Skin of body (tissue), 2 donors: ENCODE data around the gene RFC2. TPM values are rescaled to one million over a fixed set of nuclear protein-coding genes. Genes with fewer than 3 reads are reported as not detected.
"Not testable (repeated sequence)": the region's sequence is repeated elsewhere in the genome, so short reads cannot be mapped to it uniquely, and the experiment has no call there.

Source experiments
- DNase-seq: peaks from one replicate; lab custom pipeline; 2025; lab: John Stamatoyannopoulos, UW
- total RNA-seq: library from RNA; depleted of rRNA; stranded (reverse); fragments of >200 nt; gene quantifications from one replicate; pipeline ENCODE4 v1.2.3, GENCODE V29; 2014

RFC2 gene
- total RNA-seq, 1 donor from 2014 or later = 17.0 TPM

DNA sequence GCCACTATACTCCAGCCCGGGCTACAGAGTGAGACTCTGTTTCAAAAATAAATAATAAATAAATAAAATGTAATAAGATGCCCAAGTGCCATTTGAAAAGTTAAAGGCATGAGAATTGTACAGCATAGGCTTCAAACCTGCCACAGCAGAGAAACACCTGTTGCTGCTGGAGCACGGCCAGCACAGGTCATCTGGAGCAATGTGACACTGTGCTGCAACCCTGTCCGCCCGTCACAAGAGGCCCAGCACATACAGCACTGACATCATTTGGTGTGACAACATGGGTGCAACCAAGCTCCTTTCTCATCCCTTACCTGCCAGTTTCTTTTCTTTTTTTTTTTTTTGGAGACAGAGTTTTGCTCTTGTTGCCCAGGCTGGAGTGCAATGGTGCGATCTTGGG, 1.3 kb downstream of the RFC2 start:
- no peak for DNase-seq

DNA sequence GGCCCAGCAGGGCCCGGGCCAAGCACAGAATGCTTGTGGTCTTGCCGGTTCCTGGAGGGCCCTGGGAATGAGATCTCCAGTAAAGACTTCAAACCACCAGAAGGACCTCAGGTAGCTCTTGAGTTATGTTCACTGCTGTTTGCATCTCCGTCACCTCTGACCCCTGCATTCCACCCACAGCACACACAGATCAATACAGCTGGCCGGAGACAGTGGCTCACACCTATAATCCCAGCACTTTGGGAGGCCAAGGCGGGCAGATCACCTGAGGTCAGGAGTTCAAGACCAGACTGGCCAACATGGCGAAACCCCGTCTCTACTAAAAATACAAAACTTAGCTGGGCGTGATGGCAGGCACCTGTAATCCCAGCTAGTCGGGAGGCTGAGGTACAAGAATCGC, 5.1 kb downstream of the RFC2 start:
- not testable (repeated sequence) for DNase-seq

DNA sequence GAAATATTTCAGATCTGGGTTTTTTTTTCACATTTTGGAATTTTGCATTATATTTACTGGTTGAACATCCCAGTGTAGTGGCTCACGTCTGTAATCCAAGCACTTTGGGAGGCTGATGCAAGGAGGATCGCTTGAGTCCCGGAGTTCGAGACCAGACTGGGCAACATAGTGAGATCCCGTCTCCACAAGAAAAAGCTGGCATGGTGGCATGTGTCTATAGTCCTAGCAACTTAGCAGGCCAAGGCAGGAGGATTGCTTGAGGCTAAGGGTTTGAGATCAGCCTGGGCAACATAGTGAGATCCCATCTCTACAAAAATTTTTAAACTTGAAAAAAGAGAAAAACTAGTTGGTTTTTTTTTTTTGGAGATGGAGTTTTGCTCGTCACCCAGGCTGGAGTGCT, 6.0 kb downstream of the RFC2 start:
- no peak for DNase-seq

DNA sequence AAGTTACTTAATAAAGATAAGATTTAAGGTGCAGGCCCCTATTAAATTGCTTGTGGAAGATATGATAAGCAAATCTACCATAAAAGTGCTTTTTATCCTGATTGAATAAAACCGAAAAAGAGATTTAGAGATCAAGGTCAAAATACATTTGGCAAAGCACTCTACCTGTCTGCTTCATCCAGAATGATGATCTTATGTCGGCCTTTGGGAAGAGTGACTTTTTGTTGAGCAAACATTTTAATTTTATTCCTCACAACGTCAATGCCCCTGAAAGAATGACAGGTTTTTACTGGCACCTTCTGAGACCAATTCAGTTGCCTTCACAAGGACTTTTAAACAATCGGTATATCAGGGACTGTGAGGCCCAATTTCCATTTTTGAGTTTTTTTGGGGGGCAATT, 7.7 kb downstream of the RFC2 start:
- DNase-seq = no peak

DNA sequence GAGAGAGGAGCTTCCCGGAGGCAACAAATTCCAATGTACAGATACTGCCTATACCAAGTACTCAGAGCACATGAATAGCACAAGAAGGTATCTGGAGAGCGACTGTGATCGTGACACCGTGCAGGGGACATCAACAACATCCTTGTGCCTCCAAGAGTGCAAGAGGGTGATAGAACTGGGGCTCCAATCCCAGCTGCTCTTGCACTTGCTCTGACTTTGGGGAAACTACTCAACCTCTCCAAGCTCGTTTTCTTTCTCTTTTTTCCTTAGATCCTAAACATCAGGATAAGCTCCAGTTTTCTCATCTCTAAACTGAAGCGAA, 12.1 kb downstream of the RFC2 start:
- no peak for DNase-seq

DNA sequence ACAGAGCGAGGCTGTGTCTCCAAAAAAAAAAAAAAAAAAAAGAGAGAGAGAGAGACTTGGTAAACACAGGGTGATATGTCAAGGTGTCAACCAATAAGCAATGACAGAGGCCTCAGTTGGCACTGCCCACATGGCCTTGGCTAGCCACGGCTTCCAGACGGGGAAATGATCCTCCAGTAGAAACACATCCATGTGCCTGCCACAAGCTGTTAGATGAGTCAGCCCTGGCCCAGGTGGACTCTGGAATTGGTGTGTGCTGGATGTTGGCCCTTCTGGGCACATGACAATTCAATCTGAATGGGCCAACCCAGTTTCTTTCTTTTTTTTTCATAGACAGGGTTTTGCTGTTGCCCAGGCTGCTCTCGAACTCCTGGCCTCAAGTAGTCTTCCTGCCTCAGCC, 13.7 kb downstream of the RFC2 start:
- no peak for DNase-seq

DNA sequence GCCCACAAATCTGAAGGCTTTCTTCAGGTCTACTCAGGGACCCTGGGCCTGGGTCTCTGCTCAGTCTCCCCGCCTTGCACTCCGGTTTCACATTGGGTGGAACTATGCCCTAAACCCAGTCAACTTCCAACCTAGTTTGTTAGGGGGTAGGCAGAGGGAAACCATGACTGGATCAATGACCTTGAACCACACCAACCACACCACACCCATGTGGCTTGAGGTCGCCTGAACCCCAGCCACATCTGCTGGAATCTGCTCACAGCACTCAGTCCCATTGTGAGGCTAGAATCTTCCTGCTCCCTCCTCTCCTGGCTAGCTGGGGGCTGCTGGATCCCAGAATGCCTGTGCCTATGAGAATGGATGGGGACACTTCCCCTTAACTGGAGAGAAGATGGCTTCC, 17.9 kb downstream of the RFC2 start:
- DNase-seq = no peak

DNA sequence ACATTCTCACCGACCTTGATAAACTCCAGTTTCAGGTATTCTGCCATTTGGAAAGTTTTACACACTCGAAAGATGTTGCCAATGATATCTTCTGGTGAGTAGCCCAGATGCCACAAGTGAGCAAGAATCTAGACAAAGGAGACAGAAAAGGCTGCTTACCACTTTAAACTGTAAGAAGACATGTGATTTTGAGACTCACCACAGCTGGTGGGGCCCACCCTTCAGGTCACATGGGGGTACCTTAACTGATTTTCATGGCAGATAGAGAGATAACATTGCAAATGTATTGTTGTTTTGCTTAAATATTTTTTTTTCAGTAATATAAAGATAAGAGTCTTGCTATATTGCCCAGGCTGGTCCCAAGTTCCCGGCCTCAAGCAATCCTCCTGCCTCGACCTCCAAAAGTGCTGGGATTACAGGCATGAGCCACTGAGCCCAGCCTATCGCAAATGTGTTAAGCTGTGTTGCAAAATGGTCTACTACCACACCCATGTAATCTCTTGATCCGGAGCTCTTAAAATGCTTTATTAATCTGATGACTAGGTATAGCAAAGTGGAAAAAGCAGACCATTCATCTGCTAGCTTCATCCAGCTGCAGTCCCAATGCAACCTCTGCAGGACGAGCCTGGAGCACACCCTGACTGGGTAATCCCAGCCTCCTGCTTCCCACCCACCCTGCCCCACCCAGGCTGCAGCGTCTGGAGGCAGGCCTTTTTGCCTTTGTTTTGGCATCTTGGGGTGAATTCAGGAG, 18.5 kb downstream of the RFC2 start:
- no peak for DNase-seq

DNA sequence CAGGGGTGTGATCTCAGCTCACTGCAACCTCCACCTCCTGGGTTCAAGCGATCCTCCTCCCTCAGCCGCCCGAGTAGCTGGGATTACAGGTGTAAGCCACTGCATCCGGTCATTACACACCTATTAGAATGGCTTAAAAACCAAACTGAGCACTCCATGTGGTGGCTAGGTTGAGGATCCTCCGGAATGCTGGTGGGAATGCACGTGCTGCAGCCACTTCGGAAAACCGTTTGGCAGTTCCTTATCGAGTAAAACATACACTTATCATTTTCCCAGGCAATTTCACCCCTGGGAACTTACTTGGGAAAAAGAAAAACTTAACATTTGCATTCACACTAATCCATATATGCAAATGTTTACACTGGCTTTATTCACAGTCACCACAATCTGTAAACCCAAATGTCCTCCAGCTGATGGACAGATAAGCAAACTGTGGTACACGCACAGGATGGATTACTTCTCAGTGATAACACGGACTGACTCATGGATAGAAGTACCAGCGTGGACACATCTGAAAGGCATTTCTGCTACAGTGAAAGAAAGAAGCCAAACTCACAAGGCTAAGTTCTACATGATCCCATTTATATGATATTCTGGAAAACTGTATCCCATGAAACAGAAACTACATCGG, 20.4 kb downstream of the RFC2 start:
- no peak for DNase-seq

DNA sequence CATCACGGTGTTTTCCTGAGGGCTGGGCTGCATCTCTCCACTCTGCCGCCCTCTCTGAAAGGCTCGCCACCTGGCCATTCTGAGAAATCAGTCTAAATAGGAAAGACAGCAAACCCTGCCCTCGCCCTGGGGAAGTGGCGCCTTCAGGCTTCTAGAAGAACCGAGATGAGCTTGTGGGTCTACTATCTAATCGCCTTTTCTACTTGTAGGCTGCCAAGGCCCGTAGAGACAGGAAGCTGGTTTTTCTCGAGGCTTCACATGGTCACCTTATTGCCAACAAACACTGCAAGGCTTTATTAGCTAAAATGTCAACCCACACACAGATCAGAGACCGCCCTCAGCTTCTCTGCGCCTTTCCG, 23.0 kb downstream of the RFC2 start:
- DNase-seq = no peak

DNA sequence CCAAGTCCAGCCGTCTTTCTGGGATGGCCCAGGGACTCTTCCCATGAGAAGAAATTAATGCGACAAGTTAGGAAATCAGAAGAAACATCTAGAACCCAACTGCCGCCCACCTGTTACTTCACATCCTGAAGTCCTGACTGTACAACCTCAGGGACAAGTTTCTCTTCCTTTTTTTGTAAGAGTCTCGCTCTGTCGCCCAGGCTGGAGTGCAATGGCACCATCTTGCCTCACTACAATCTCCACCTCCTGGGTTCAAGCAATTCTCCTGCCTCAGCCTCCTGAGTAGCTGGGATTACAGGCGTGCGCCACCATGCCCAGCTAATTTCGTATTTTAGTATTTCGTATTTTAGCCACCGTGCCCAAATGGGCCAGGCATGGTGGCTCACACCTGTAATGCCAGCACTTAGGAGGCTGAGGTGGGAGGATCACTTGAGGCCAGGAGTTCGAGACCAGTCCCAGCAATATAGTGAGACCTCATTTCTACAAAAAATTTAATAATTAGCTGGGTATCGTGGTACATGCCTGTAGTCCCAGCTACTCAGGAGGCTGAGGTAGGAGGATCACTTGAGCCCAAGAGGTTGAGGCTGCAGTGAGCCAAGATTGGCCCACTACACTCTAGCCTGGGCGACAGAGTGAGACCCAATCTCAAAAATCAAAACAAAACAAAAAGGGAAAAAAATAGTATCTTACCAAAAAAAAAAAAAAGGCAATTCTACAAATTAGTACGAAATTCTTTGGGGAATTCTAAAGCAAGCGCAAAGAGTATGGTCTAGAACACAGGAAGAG, 23.6 kb downstream of the RFC2 start:
- DNase-seq = no peak

DNA sequence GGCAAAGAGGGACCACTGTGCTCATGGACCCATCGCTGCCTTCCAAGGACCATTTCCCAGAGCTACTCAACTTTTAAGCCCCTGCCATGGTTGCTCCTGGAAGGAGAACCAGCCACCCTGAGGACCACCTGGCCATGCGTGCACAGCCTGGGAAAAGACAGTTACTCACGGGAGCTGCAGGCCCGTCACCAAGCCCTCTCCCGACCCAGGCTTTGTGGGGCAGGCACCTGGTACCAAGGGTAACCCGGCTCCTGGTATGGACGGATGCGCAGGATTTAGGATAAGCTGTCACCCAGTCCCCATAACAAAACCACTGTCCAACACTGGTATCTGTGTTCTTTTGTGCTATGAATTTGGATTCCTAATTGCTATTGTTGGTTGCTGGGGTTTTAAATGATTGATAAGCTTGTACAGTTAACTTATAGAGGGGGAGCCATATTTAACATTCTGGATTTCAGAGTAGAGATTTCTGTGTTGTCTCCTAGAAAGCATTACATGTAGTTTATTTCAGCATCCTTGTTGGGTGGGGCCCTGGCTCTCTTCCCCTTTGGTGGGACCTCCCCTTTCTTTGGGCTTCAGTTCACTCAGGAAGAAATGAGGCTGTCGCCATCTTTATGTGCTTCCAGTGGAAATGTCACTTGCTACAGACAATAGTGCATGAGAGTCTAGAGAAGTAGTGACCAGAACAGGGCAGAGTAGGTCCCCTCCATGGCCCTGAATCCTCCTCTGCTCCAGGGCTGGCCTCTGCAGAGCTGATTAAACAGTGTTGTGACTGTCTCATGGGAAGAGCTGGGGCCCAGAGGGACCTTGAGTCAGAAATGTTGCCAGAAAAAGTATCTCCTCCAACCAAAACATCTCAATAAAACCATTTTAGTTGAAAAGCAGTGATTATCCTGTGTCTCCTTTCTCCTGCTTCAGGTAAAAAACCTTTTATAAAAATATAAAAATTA, 25.0 kb downstream of the RFC2 start:
- no peak for DNase-seq

DNA sequence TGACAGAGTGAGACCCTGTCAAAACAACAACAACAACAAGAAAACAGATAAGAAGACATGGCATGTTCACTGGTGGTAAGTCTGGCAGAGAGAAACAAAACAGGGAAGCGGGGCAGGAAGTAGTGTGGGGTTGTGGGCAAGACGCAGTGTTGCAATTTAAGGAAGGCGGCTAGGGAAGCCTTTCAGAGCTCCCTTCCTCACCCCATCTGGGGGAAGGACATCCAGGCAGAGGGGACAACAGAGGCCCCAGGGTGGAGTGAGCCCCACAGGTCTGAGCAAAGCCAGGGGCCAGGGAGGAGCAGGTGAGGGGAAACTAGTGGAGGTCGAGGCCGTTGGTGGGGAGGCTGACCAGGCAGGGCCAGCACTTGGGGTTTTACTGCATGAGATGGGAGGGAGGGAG, 27.6 kb downstream of the RFC2 start:
- no peak for DNase-seq

DNA sequence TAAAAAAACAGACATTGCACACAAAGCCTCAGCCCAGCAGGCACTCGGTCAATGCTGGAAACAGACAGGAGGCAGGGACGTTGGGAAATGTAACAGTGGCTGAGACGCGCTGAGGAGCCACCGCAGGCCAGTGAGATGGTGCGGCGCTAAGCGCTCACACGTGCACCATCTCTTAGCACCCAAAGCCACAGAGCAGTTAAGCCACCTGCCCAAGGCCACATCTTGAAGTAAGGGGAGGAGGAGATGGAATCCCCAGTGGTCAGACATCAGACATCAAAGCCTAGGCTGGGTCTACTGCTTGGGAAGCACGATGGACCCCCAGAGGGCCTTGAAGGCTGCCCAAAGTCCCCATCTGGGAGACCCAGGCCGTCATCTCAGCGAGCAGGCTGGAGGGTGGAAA, 28.8 kb downstream of the RFC2 start:
- no peak for DNase-seq

DNA sequence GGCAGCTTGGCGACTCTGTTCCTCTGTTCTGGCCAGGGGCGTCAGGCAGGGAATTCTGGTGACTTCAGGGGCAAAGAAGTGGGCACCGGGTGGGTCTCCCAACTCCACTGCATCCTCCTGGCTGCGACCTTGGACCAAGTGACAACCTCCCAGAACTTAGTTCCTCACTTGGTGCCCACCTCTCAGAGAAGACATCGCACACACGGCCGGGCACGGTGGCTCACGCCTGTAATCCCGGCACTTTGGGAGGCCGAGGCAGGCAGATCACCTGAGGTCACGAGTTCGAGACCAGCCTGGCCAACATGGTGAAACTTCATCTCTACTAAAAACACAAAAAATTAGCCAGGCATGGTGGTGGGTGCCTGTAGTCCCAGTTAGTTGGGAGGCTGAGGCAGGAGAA, 29.3 kb downstream of the RFC2 start:
- not testable (repeated sequence) for DNase-seq

DNA sequence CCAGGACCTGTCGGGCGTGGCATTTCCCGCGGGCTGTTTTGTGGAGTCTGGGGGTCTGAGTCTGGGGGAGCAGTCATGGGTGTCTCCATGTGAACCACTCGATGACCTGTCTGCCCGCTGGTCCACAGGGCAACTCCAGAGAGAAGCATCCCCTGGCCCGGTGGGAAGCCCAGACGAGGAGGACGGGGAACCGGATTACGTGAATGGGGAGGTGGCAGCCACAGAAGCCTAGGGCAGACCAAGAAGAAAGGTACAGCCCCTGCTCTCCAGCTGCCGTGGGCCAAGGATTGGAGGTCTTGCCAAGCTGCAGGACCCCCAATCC, 29.7 kb downstream of the RFC2 start:
- DNase-seq = no peak

DNA sequence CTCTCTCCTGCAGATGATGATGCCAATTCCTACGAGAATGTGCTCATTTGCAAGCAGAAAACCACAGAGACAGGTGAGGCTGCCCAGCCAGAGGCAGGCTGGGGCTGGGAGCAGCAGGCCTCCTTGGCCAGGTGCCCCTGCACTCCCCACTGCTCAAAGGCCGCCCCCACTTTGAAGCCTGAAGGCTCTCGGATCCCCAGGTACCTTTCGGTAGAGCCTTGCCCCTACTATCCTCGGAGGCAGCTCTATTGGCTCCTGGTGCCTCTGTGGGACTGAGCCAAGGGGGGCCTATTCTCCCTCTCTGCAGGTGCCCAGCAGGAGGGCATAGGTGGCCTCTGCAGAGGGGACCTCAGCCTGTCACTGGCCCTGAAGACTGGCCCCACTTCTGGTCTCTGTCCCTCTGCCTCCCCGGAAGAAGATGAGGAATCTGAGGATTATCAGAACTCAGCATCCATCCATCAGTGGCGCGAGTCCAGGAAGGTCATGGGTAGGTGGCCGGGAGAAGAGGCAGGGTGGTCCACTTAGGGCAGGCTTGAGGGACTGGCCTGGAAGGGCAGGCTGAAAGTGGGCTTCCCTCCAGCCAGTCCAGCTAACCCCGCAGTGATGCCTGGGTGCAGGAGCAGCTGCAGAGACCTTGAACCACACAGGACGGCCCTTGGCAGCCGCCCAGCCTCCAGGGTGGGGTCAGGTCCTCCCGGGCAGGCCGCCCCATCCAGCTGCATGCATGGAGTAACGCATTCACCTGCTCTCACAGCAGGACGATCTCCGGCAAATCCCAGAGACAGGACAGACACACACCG, 30.3 kb downstream of the RFC2 start:
- no peak for DNase-seq

DNA sequence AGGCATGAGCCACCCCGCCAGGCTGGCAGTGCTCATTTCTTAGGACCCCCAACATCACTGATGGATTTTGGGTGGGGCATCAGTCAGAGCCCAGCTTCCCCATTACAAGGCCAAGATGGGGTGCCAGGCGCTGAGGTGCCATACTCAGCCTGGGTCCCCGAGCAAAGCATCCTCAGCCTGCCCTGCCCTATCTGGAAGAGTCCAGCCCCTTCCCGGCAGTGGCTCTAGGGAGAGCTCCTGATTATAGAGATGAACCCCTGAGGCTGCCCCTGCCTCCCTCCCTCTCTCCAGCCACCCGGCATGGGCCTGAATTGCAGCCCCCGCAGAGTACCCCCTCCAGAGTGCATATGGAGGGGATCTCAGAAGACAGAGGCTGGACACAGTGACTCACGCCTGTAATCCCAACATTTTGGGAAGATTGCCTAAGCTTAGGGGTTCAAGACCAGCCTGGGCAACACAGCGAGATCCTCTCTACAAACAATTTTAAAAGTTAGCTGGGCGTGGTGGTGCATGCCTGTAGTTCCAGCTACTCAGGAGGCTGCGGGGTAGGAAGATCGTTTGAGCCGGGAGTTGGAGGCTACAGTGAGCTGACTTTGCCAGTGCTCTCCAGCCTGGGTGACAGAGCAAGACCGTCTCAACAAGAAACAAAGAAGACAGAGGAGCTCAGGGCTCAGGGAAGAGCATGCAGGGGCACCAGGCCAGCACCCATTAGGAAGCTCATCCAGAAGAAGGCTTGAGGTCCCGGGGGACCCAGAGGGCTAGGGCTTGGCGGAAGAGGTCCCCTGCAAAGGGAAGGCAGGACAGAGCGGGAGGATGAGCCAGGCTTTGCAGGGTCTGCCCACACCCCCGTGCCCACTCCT, 31.1 kb downstream of the RFC2 start:
- no peak for DNase-seq

DNA sequence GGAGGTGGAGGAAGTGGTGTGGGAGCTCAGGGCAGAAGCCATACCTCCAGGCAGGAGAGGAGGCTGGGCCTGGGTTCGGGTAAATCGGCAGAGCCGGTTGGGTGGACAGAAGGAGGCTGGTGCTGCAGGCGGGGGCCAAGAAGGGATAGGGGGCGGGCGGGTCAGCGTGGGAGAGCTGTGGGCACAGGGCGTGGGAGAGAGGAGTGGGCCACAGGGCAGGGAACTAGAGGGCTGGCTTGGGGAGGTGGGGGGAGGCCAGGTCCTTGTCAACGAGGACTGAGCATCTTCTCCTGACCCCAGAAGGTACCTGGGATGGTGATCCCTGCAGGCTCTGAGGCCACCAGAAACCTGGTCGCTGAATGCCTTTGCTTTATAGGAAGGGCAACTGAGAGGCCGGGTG, 32.5 kb downstream of the RFC2 start:
- DNase-seq = no peak

DNA sequence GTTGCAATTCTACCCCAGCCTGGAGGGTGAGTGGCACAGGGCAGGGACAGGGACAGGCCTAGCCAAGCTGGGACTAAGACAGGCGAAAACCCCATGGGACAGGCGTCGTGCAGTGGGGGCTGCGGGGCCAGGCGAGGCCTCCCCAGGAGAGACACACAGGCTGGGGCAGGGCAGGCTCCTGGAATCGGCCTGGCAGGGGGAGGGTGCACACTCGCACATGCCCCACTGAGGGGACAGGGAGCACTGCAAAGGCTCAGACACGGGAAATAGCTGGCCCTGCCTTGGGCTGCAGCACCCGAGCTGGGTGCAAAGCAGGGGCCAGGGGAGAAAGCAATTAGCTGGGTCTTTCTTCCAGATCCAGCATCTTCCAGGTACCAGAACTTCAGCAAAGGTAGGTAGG, 34.0 kb downstream of the RFC2 start:
- DNase-seq = no peak
